A549 (cell line): ENCODE data around the gene SORCS1.

ENCODE experiments used
- EP300 ChIP-seq, 2 experiments: fragments of >200 bp; sonication (Bioruptor Twin); formaldehyde crosslinking; IDR thresholded peaks; 2 replicates in 1 of 2; 3 replicates in 1 of 2; pipeline ENCODE4 v1.6.1; 2016 to 2017
- HDAC2 ChIP-seq: fragments of 200-600 bp; sonication (generic); IDR thresholded peaks from 2 replicates; pipeline ENCODE4 v1.6.1; 2016
- TF ChIP-seq, protein P1 (sequence below): fragments of 200-600 bp; sonication (generic); IDR thresholded peaks from 2 replicates; pipeline ENCODE4 v1.6.1; 2016; ENCODE audit warnings: antibody characterized with exemption, mild to moderate bottlenecking, moderate library complexity

DNA sequence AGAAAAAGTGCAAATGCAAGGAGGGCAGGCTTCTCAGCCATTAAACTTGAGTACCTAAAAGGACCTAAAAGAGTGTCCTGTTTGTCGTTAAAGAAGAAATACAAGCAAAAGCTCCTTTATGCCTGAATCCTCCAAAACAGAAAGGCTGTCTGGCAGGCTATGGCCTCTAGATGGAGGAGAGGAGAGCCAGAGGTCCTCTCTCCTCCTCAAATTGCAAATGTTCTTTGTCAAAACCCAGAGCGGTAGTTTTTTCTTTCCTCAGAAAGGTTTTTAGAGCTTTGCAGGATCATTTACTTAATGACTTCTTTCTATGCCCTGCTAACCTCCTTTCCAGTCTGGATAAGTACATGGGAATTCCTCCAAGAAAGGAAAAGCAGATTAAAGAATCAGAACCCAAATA, 1.9 kb upstream of the SORCS1 start:
- TF ChIP-seq, protein P1, sequence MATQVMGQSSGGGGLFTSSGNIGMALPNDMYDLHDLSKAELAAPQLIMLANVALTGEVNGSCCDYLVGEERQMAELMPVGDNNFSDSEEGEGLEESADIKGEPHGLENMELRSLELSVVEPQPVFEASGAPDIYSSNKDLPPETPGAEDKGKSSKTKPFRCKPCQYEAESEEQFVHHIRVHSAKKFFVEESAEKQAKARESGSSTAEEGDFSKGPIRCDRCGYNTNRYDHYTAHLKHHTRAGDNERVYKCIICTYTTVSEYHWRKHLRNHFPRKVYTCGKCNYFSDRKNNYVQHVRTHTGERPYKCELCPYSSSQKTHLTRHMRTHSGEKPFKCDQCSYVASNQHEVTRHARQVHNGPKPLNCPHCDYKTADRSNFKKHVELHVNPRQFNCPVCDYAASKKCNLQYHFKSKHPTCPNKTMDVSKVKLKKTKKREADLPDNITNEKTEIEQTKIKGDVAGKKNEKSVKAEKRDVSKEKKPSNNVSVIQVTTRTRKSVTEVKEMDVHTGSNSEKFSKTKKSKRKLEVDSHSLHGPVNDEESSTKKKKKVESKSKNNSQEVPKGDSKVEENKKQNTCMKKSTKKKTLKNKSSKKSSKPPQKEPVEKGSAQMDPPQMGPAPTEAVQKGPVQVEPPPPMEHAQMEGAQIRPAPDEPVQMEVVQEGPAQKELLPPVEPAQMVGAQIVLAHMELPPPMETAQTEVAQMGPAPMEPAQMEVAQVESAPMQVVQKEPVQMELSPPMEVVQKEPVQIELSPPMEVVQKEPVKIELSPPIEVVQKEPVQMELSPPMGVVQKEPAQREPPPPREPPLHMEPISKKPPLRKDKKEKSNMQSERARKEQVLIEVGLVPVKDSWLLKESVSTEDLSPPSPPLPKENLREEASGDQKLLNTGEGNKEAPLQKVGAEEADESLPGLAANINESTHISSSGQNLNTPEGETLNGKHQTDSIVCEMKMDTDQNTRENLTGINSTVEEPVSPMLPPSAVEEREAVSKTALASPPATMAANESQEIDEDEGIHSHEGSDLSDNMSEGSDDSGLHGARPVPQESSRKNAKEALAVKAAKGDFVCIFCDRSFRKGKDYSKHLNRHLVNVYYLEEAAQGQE, result no peak
- TF ChIP-seq EP300 (IDR thresholded peaks at IDR 0.05) (no peak), HDAC2 (no peak)
